Measurements from ENCODE around the gene CABLES1. TPM values are rescaled to one million over a fixed set of nuclear protein-coding genes. Genes with fewer than 3 reads are reported as not detected.

Gene CABLES1
- total RNA-seq, 1 experiment from 2014 or later = 9.6 TPM

Other genes with a start within 250 kb of the CABLES1 start
- 38.0 and 43.2 TPM in 2 replicates for gene RBBP8, start 202.2 kb upstream of the CABLES1 start, total RNA-seq (2014; rRNA removed; shearing (Covaris generic))

Data from H7 (cell line).